T-cell (primary cell): ENCODE data around the gene SLC22A5. TPM values are rescaled to one million over a fixed set of nuclear protein-coding genes. Genes with fewer than 3 reads are reported as not detected.
A peak's percentile ranks its signal among the peaks of the same experiment; 100 is the strongest.

Source experiments
- ATAC-seq, 4 experiments: fragments of 200-7000 bp in 3 of 4; fragments of 150-1000 bp in 1 of 4; cut with Tn5 transposase; replicated peaks in 1 of 4; 1 replicate in 3 of 4; 2 replicates in 1 of 4; pipeline ENCODE4 v1.10.0; 2021; ENCODE audit warnings: moderate library complexity in 3 of 4, mild to moderate bottlenecking in 2 of 4, moderate number of reproducible peaks in 1 of 4
- CTCF ChIA-PET, 2 donors: fragments of 300-600 bp; sonication (Branson Sonifier 250); formaldehyde crosslinking; loops; one replicate each; lab custom pipeline; 2022; ENCODE audit warnings: antibody characterized with exemption in 2 of 2; lab: Charles Lee
- POLR2A ChIA-PET, 2 donors: fragments of 300-600 bp; sonication (Branson Sonifier 250); formaldehyde crosslinking; loops; one replicate each; lab custom pipeline; 2022; ENCODE audit warnings: antibody characterized with exemption in 2 of 2; lab: Charles Lee
- DNase-seq, 35 experiments: peaks; one replicate each; pipeline versions ENCODE4 v3.0.0 to v3.0.0-alpha.2; 2013 to 2023
- H3K27ac ChIP-seq: one replicate; pipeline ENCODE4 v1.5.1; 2013; ENCODE audit warnings: low read length
- H3K27me3 ChIP-seq, 2 experiments: replicated peaks in 1 of 2; 1 replicate in 1 of 2; 2 replicates in 1 of 2; pipeline versions ENCODE4 v1.6.1 to v1.7.0; 2013; ENCODE audit warnings: low read length in 1 of 2, mixed read lengths in 1 of 2; ENCODE audit not compliant: control insufficient read depth in 2 of 2, insufficient read depth in 2 of 2; ENCODE audit errors: extremely low read depth in 1 of 2
- H3K36me3 ChIP-seq, 2 donors: 1 replicate in 1 of 2; 2 replicates in 1 of 2; pipeline versions ENCODE4 v1.6.1 to v1.7.0; 2013; ENCODE audit warnings: low read length in 1 of 2; ENCODE audit not compliant: control insufficient read depth in 2 of 2, insufficient read depth in 1 of 2; ENCODE audit errors: extremely low read depth in 1 of 2
- H3K4me1 ChIP-seq, 2 experiments: 1 replicate in 1 of 2; 2 replicates in 1 of 2; pipeline versions ENCODE4 v1.6.1 to v1.7.0; 2013; ENCODE audit warnings: low read length in 2 of 2, mixed read lengths in 1 of 2; ENCODE audit not compliant: insufficient read depth in 2 of 2, control insufficient read depth in 1 of 2; ENCODE audit errors: extremely low read depth in 1 of 2
- H3K4me3 ChIP-seq, 2 donors: 1 replicate in 1 of 2; 2 replicates in 1 of 2; pipeline versions ENCODE4 v1.5.1 to v1.7.0; 2013; ENCODE audit warnings: mild to moderate bottlenecking in 2 of 2, low read length in 1 of 2, moderate library complexity in 1 of 2; ENCODE audit not compliant: control insufficient read depth in 1 of 2; ENCODE audit errors: extremely low read depth in 1 of 2
- H3K9me3 ChIP-seq: 2 replicates; pipeline ENCODE4 v1.7.0; 2013
- H3K27ac Mint-ChIP-seq, 2 donors: one replicate each; pipeline ENCODE4 v1.8.0; 2020 to 2021; ENCODE audit warnings: mild to moderate bottlenecking in 2 of 2, mixed read lengths in 2 of 2
- H3K27me3 Mint-ChIP-seq, 2 donors: one replicate each; pipeline ENCODE4 v1.8.0; 2021 to 2022; ENCODE audit warnings: mixed read lengths in 2 of 2
- H3K36me3 Mint-ChIP-seq: one replicate; pipeline ENCODE4 v1.8.0; 2021; ENCODE audit warnings: mixed read lengths
- H3K4me1 Mint-ChIP-seq, 3 donors: one replicate each; pipeline ENCODE4 v1.8.0; 2020 to 2022; ENCODE audit warnings: mixed read lengths in 3 of 3, mild to moderate bottlenecking in 1 of 3
- H3K4me3 Mint-ChIP-seq, 3 donors: one replicate each; pipeline ENCODE4 v1.8.0; 2020 to 2022; ENCODE audit warnings: mild to moderate bottlenecking in 3 of 3, mixed read lengths in 3 of 3, moderate library complexity in 3 of 3
- H3K9me3 Mint-ChIP-seq, 3 donors: one replicate each; pipeline ENCODE4 v1.8.0; 2020 to 2022; ENCODE audit warnings: mixed read lengths in 3 of 3
- WGBS: methylation state at CpG from one replicate; pipeline ENCODE4 v1.1.5; 2013; ENCODE audit warnings: missing lambda C conversion rate; ENCODE audit not compliant: insufficient coverage; 5-methylcytosine and 5-hydroxymethylcytosine counted together
- total RNA-seq, 35 experiments: library from RNA in 6 of 35; stranded (reverse) in 6 of 35; fragments of 120-200 nt in 1 of 35; gene quantifications; one replicate each; pipeline versions ENCODE4 v1.2.1 to v1.2.4 and lab custom pipeline; 2013 to 2026

Gene SLC22A5
- total RNA-seq, 5 donors from 2014 or later (not counting 1 experiment from before 2014, with no cell fraction given): 4.8 to 14.0 (median 7.6) TPM

DNA sequence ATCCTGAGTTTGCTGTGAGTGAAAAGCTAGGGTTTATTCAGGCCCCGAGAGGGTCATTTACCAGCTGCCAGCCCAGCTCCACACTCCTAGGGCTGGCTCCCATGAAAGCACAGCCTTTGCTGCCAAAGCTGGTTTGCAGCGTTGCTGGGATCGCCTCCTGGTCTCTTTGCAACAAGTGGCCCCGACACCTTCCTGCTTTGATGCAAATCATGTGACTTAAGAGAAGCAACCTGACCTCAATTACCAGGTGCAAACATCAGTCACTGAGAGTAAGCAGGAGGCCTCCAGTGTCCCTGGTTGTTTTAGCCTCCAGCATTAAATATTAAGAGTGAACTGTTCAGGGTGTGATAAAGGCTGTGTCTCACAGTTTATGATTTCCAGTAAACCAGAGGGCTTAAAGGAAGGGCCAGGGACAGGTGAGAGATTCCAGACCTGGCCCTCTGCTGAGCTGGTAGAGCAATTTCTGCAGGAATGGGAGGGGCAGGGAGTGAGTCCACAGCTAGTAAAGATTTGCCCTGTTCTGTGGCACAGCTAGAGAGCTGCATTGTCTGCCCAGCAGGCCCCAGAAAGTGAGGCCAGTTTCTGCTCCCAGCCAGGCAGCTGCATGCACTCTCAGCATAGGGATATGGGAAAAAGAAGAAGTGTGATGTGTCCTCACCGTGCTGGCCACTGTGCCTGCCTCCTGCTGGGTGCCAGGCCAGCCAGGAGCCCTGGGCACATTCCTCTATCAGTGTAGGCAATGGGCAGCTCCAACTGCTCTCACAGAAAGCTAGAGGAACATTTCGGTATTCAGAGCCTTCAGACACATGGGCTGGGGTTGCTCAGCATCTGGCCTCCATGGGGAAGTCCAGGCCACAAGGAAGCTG lies 58.0 kb downstream of the SLC22A5 start:
- no peaks in the 10 kb centered on the region for H3K9me3 Mint-ChIP-seq
- peak overlapping the region; percentile 64 to 77 (median 68) for H3K4me3 Mint-ChIP-seq
- H3K4me1 Mint-ChIP-seq: peaks cover 96 to 100% (median 100%) of the 10 kb centered on the region in 3 donors
- Histone ChIP-seq H3K9me3 (no peaks in the 10 kb centered on the region), H3K4me3 (peak overlapping the region; percentile 2 to 17), H3K4me1 (peaks cover 64 to 97% of the 10 kb centered on the region in 2 experiments), H3K27ac (peak overlapping the region; percentile 94), H3K36me3 (peaks cover 6 to 26% of the 10 kb centered on the region in 2 donors), H3K27me3 (no peaks in the 10 kb centered on the region)
- WGBS: 12% methylated on average over 6 of the region's 6 CpGs
- DNase-seq: peak in 34 of 35 experiments; percentile 30 to 86 (median 65)
- no peaks in the 10 kb centered on the region for H3K27me3 Mint-ChIP-seq
- ATAC-seq: peak; percentile 65 to 79 (median 68)
- peak overlapping the region; percentile 98 to 100 for H3K27ac Mint-ChIP-seq
- ChIA-PET CTCF (interaction anchor here (0.5 to 4.0 kb wide), 10 partner anchors 9 to 405 kb away, joined by 3 to 41 read pairs (median 4); no protein-coding TSS in a partner anchor), POLR2A (interaction anchor here (0.5 to 5.9 kb wide), 13 partner anchors 10 to 535 kb away, joined by 3 to 56 read pairs (median 5); partner anchors contain the start of gene IRF1 (in 1 of the 2))
- H3K36me3 Mint-ChIP-seq: peaks cover 30% of the 10 kb centered on the region

DNA sequence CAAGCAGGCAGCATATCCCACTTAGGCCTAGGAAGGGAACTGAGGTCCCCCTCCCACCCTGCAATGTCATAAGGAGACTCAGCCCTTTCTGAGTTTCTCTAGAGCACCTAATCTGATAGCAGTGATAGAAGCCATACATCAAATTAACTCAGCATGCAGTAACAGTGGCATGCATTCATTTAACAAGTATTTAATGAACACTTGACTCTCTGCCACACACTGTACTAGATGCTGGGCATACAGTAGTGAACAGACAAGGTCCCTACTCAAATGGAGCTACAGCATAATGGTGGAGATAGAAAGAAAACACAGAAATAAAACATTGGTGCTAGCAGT lies 58.6 kb downstream of the SLC22A5 start:
- peaks cover 96 to 100% (median 100%) of the 10 kb centered on the region in 3 donors for H3K4me1 Mint-ChIP-seq
- peaks cover 32% of the 10 kb centered on the region for H3K36me3 Mint-ChIP-seq
- ChIA-PET POLR2A (interaction anchor here (0.8 to 5.9 kb wide), 7 partner anchors 17 to 62 kb away, joined by 3 to 56 read pairs (median 5); partner anchors contain the start of gene IRF1 (in 1 of the 2)), CTCF (interaction anchor here (0.5 to 4.0 kb wide), 8 partner anchors 8 to 75 kb away, joined by 3 to 41 read pairs (median 4); no protein-coding TSS in a partner anchor)
- peak overlapping the region in 2 of 3 donors; percentile 68 to 77 for H3K4me3 Mint-ChIP-seq
- no peaks in the 10 kb centered on the region for H3K27me3 Mint-ChIP-seq
- DNase-seq: no peak
- H3K4me3 ChIP-seq: no peak overlapping the region
- no peaks in the 10 kb centered on the region for H3K9me3 ChIP-seq
- peak overlapping the region; percentile 94 for H3K27ac ChIP-seq
- ATAC-seq: no peak
- H3K9me3 Mint-ChIP-seq: no peaks in the 10 kb centered on the region
- peaks cover 62 to 96% of the 10 kb centered on the region in 2 experiments for H3K4me1 ChIP-seq
- H3K27me3 ChIP-seq: no peaks in the 10 kb centered on the region
- peak overlapping the region; percentile 98 to 100 for H3K27ac Mint-ChIP-seq
- H3K36me3 ChIP-seq: peaks cover 3 to 23% of the 10 kb centered on the region in 2 donors

DNA sequence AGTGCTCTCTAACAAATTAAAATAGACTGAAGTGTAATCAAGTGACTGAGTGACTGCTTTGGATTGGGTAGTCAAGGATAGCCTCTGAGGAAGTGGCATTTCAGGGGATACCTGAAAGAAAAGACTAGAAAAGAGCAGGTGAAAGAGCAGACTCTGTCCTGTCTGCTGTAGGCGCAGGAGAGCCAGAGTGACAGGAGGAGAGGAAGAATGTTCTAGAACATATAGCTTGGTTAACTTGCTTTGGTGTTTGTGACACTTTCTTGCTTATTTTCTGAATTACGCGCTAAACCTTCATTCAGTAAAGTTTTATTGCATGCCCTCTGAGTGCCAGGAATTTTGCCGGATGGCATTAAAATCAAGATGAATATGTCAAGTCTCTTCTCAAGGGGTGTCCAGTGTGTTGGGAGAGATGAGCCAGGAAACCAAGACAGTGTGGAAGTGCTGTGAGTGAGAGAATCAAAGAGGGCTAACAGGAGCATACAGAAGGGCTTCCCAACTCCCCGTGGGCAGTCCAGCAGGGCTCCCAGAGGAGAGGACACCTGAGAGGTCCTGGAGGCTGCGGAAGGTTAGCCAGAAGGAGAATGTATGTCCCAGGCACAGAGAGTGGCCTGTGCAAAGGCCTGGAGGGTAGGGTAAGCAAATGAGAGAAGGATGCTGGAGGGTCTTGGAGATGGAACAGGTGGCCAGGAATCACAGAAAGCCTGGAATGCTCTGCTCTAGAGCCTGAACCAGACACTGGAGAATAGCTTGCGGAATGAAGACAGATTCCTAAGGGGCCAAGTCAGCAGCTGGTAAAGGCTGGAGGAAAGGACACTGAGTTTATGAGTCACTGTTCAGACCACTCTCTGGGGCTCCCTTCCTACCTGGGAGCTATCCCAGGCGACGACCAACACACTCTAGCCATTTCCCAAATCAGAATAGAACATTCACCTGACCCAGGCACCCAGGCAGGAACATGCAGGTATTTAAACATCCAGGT lies 59.3 kb downstream of the SLC22A5 start:
- Mint-ChIP-seq H3K4me1 (peaks cover 94 to 97% (median 95%) of the 10 kb centered on the region in 3 donors), H3K27me3 (no peaks in the 10 kb centered on the region), H3K27ac (peak overlapping the region; percentile 98 to 100), H3K4me3 (peak overlapping the region in 2 of 3 donors; percentile 4 to 77), H3K9me3 (no peaks in the 10 kb centered on the region), H3K36me3 (peaks cover 28% of the 10 kb centered on the region)
- ATAC-seq: no peak
- Histone ChIP-seq H3K27ac (peak overlapping the region; percentile 94), H3K36me3 (peaks cover 0 to 20% of the 10 kb centered on the region in 2 donors), H3K9me3 (no peaks in the 10 kb centered on the region), H3K4me3 (no peak overlapping the region), H3K27me3 (no peaks in the 10 kb centered on the region), H3K4me1 (peaks cover 60 to 92% of the 10 kb centered on the region in 2 experiments)
- ChIA-PET POLR2A (interaction anchor here (0.8 to 5.9 kb wide), 6 partner anchors 29 to 62 kb away, joined by 3 to 56 read pairs (median 8); partner anchors contain the start of gene IRF1 (in 1 of the 2)), CTCF (interaction anchor here (0.5 to 4.0 kb wide), 7 partner anchors 9 to 241 kb away, joined by 3 to 41 read pairs (median 3); no protein-coding TSS in a partner anchor)
- WGBS: 90% methylated on average over 7 of the region's 9 CpGs
- DNase-seq: no peak

DNA sequence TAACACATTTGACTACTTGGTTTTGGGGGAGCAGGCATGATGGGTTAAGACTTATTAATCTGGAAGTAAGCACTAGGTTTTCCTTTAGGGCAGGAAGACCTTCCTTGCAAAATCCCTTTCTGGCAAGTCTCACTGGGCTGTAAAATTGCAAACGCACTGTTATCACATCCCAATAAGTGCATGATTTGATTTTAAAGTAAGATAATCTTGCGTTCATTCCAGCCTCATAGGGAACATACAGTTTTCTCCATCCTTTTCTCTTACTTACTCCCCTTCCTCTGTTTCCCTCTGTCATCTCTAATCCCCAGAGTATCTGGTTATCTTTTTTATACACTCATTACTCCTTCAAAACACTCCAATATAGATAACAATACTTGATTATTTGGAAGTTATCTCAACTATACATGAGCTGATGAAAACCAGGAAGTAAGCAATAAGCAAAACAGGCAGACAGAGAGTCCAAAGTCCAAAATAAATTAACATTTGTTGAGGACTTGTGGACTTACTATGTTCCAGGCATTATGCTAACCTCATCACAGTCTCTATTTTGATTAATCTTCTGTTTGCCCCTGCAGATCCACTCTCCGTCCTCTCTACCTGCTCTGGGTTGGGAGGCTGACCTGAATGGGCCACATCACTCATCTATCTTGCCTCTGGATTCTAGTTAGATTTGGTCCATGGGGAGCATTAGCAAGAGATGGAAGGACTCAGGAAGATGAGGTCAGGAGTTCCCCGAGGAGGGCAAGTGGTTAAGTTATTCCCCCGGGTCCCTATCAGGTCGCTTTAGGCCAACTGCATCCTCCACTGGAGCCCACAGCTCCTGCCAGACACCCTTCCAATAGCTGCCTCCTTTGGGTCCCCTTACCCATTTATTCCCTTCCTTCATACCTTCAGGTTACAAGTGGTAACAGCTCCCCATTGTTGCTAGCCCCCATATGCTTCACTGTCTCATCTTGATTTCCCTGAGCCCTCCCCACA lies 60.2 kb downstream of the SLC22A5 start:
- DNase-seq (peak in 1 of 35 experiments; percentile 6), ATAC-seq (no peak)
- Histone ChIP-seq H3K4me3 (no peak overlapping the region), H3K27ac (peak overlapping the region; percentile 94), H3K27me3 (no peaks in the 10 kb centered on the region), H3K4me1 (peaks cover 55 to 88% of the 10 kb centered on the region in 2 experiments), H3K9me3 (no peaks in the 10 kb centered on the region), H3K36me3 (peaks cover 0 to 20% of the 10 kb centered on the region in 2 donors)
- Mint-ChIP-seq H3K4me1 (peaks cover 94 to 96% (median 95%) of the 10 kb centered on the region in 3 donors), H3K27ac (peak overlapping the region; percentile 98 to 100), H3K9me3 (no peaks in the 10 kb centered on the region), H3K4me3 (peak overlapping the region in 1 of 3 donors; percentile 77), H3K27me3 (no peaks in the 10 kb centered on the region), H3K36me3 (peaks cover 35% of the 10 kb centered on the region)
- 79% methylated on average over 3 of the region's 6 CpGs for WGBS
- CTCF ChIA-PET: interaction anchor here in 1 of 2 donors (3.5 kb wide), 1 partner anchor 9 kb away, joined by 17 read pairs; no protein-coding TSS in a partner anchor
- POLR2A ChIA-PET: interaction anchor here (0.6 to 1.7 kb wide), 3 partner anchors 34 to 61 kb away, joined by 3 to 9 read pairs (median 3); partner anchors contain the start of gene IRF1 (in 1 of the 2)

DNA sequence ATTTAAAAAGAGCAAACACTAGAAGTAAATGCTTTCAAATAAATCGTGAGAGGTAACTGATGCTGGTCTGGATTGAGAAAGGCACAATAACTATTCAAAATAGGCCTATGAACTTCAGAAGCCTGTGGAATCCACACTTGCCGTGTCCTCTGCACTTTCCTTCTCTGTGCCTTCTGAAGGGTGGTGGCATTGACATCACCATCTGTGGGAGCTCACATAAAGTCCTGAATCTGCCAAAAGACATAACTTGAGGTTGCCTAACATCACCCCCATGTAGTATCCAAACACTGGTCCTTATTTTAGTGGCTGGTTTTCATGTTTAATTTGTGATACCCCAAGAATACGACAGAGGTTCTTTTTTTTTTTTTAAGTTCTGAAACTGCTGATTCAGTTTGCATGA lies 61.2 kb downstream of the SLC22A5 start:
- Mint-ChIP-seq H3K27me3 (no peaks in the 10 kb centered on the region), H3K4me3 (peak overlapping the region in 1 of 3 donors; percentile 77), H3K4me1 (peaks cover 94 to 96% (median 95%) of the 10 kb centered on the region in 3 donors), H3K27ac (peak overlapping the region; percentile 98 to 100), H3K36me3 (peaks cover 42% of the 10 kb centered on the region), H3K9me3 (no peaks in the 10 kb centered on the region)
- Histone ChIP-seq H3K36me3 (peaks cover 0 to 23% of the 10 kb centered on the region in 2 donors), H3K4me3 (no peak overlapping the region), H3K27ac (peak overlapping the region; percentile 94), H3K4me1 (peaks cover 46 to 86% of the 10 kb centered on the region in 2 experiments), H3K9me3 (no peaks in the 10 kb centered on the region), H3K27me3 (no peaks in the 10 kb centered on the region)
- DNase-seq: no peak
- POLR2A ChIA-PET: interaction anchor here (1.0 to 1.7 kb wide), 3 partner anchors 47 to 60 kb away, joined by 3 to 9 read pairs (median 3); partner anchors contain the start of gene IRF1 (in 1 of the 2)
- WGBS: 83% methylated on average over 1 of the region's 3 CpGs
- no peak for ATAC-seq
- CTCF ChIA-PET: interaction anchor here in 1 of 2 donors (0.6 to 3.5 kb wide), 4 partner anchors 8 to 120 kb away, joined by 3 to 17 read pairs (median 4); no protein-coding TSS in a partner anchor
